ENCODE data around the gene XRCC3. TPM values are rescaled to one million over a fixed set of nuclear protein-coding genes. Genes with fewer than 3 reads are reported as not detected.

The XRCC3 gene
- total and polyA plus RNA-seq, 2 of the 8 experiments (the other 6 are each of a cell fraction or from before 2014, with no cell fraction given), result 36.9 to 41.8 TPM

GRCh38 chr14:103734081-103734888 is 19.0 kb upstream of the XRCC3 start:
- peaks cover 5 to 11% of the 10 kb centered on the region in 2 experiments for H4K20me1 ChIP-seq (replicated peaks in 1 of 2; ENCODE audit: control insufficient read depth in 1 of 2, insufficient read depth in 2 of 2, low read length in 2 of 2)
- CTCF ChIA-PET (ENCODE audit: partially characterized antibody), result interaction anchor here (0.6 to 1.5 kb wide), 3 partner anchors 21 to 166 kb away, joined by 3 to 5 read pairs (median 4); no protein-coding TSS in a partner anchor
- no peak overlapping the region for H3K23ac ChIP-seq (ENCODE audit: insufficient read length)

More at GRCh38 chr14:103734081-103734888, 19.0 kb upstream of the XRCC3 start:
- Histone ChIP-seq H3K4me1 (replicated peaks in 1 of 4; ENCODE audit: control insufficient read depth in 3 of 4, insufficient read depth in 4 of 4, low read length in 3 of 4) (no peaks in the 10 kb centered on the region; a peak in 2 of 7 replicates), H2BK120ac (replicated peaks; ENCODE audit: low read depth, low read length) (no peak overlapping the region), H3K79me1 (ENCODE audit: low read depth, low read length) (no peaks in the 10 kb centered on the region; the same call in 1 of the 2 replicates), H3K56ac (replicated peaks; ENCODE audit: insufficient read length, low read depth, low read length) (no peak overlapping the region), H2BK15ac (ENCODE audit: low read length) (no peak overlapping the region), H3K23me2 (ENCODE audit: low read depth, low read length) (no peaks in the 10 kb centered on the region), H3K4me3 (ENCODE audit: extremely low read depth in 1 of 4, insufficient read depth in 2 of 4, low read depth in 3 of 4, low read length in 4 of 4) (no peak overlapping the region), H2AK5ac (ENCODE audit: low read depth, low read length) (no peak overlapping the region), H3K18ac (ENCODE audit: extremely low read depth, low read length) (no peak overlapping the region), H2BK5ac (ENCODE audit: low read depth, low read length) (no peak overlapping the region), H4K8ac (ENCODE audit: extremely low read depth, insufficient read depth, low read length) (no peak overlapping the region), H3K4me2 (ENCODE audit: insufficient read depth in 1 of 2, low read depth in 2 of 2, low read length in 2 of 2) (no peak overlapping the region), H2BK20ac (ENCODE audit: low read length) (no peak overlapping the region), H4K5ac (ENCODE audit: insufficient read length, low read depth, low read length) (no peak overlapping the region), H3K79me2 (ENCODE audit: control insufficient read depth in 1 of 2, insufficient read depth in 2 of 2, low read length in 2 of 2) (no peaks in the 10 kb centered on the region), H4K91ac (replicated peaks; ENCODE audit: insufficient read length, low read length) (no peak overlapping the region), H3K36me3 (ENCODE audit: control insufficient read depth in 2 of 4, insufficient read depth in 4 of 4, low read length in 3 of 4) (peaks cover 2 to 15% (median 7%) of the 10 kb centered on the region in 4 experiments; a peak in 5 of 8 replicates), H3K9me3 (ENCODE audit: insufficient read depth in 2 of 2, low read depth in 1 of 2, low read length in 1 of 2) (no peaks in the 10 kb centered on the region), H2AFZ (ENCODE audit: low read length) (no peak overlapping the region), H3K4ac (replicated peaks; ENCODE audit: insufficient read length, low read depth, low read length) (no peak overlapping the region), H2BK12ac (ENCODE audit: low read depth, low read length) (no peak overlapping the region), H3K14ac (ENCODE audit: insufficient read length) (no peak overlapping the region), H3K27ac (ENCODE audit: low read depth, low read length) (no peak overlapping the region), H3K27me3 (replicated peaks in 1 of 4; ENCODE audit: control insufficient read depth in 3 of 4, extremely low read depth in 1 of 4, insufficient read depth in 3 of 4, low read length in 3 of 4) (no peaks in the 10 kb centered on the region), H3K9ac (replicated peaks in 1 of 4; ENCODE audit: extremely low read depth in 1 of 4, low read depth in 3 of 4, low read length in 3 of 4) (no peak overlapping the region)
- FAIRE-seq, result no peak
- TF ChIP-seq USF2 (IDR thresholded peaks at IDR 0.05; ENCODE audit: low read length) (no peak), JUN (IDR thresholded peaks at IDR 0.05; ENCODE audit: low read depth, low read length) (no peak), RXRA (IDR thresholded peaks at IDR 0.05; ENCODE audit: insufficient read depth, low read depth, low read length) (no peak), KDM5A (IDR thresholded peaks at IDR 0.05; ENCODE audit: low read length) (no peak), SAP30 (IDR thresholded peaks at IDR 0.05; ENCODE audit: insufficient read depth, insufficient replicate concordance, low read length) (no peak), CBX8 (IDR thresholded peaks at IDR 0.05; ENCODE audit: borderline replicate concordance, low read depth, low read length) (no peak), FOSL1 (IDR thresholded peaks at IDR 0.05; ENCODE audit: insufficient read depth, low read depth, low read length) (no peak), NANOG (IDR thresholded peaks at IDR 0.05; ENCODE audit: insufficient read depth, low read depth, low read length, poor library complexity, severe bottlenecking) (no peak)
- POLR2A ChIA-PET (ENCODE audit: partially characterized antibody), result interaction anchor here (0.8 to 1.5 kb wide), 4 partner anchors 10 to 19 kb away, joined by 3 to 7 read pairs (median 4); partner anchors contain the start of gene XRCC3
- no peak for DNase-seq (ENCODE audit: low read depth in 1 of 2, low spot score in 2 of 2)
- 91% methylated on average over 23 of the region's 23 CpGs; no CpG with 5 or more reads in 1 of the 2 experiments for WGBS, 2 experiments (ENCODE audit: extremely low coverage in 1 of 2, insufficient coverage in 1 of 2, insufficient read length in 1 of 2, insufficient replicate concordance in 2 of 2, low coverage in 1 of 2, low lambda C conversion rate in 2 of 2, missing lambda C conversion rate in 1 of 2)

All from H1 (cell line).